HG03571 (cell line): ENCODE measurements around the gene EIF4G3.
"Not testable (repeated sequence)": the region's sequence is repeated elsewhere in the genome, so short reads cannot be mapped to it uniquely, and the experiment has no call there.

Experiments used
- ATAC-seq: cut with Tn5 transposase; IDR thresholded peaks from one replicate; pipeline ENCODE4 v1.9.1; 2021; ENCODE audit not compliant: unreplicated experiment

Gene EIF4G3

GRCh38 chr1:20962576-20963258 is 214.0 kb downstream of the EIF4G3 start:
- no peak for ATAC-seq

- no peak for ATAC-seq
Measured at GRCh38 chr1:20958430-20958829, 218.3 kb downstream of the EIF4G3 start.

- no peak for ATAC-seq
Measured at GRCh38 chr1:20956272-20956671, 220.4 kb downstream of the EIF4G3 start.

- no peak for ATAC-seq
Measured at GRCh38 chr1:20950679-20951078, 226.0 kb downstream of the EIF4G3 start.

GRCh38 chr1:20949871-20950590 is 226.7 kb downstream of the EIF4G3 start:
- no peak for ATAC-seq

GRCh38 chr1:20948101-20948500 is 228.6 kb downstream of the EIF4G3 start:
- ATAC-seq, result no peak

- no peak for ATAC-seq
Measured at GRCh38 chr1:20947409-20947808, 229.3 kb downstream of the EIF4G3 start.

- ATAC-seq, result no peak
Measured at GRCh38 chr1:20936621-20937020, 240.1 kb downstream of the EIF4G3 start.

- ATAC-seq, result no peak
Measured at GRCh38 chr1:20936216-20936615, 240.5 kb downstream of the EIF4G3 start.

- ATAC-seq, result no peak
Measured at GRCh38 chr1:20935717-20936116, 241.0 kb downstream of the EIF4G3 start.

GRCh38 chr1:20932437-20932977 is 244.2 kb downstream of the EIF4G3 start:
- ATAC-seq, result no peak

- ATAC-seq, result no peak
Measured at GRCh38 chr1:20931930-20932436, 244.7 kb downstream of the EIF4G3 start.

GRCh38 chr1:20930427-20930826 is 246.3 kb downstream of the EIF4G3 start:
- ATAC-seq, result no peak

GRCh38 chr1:20928146-20928545 is 248.6 kb downstream of the EIF4G3 start:
- ATAC-seq, result no peak

- no peak for ATAC-seq
Measured at GRCh38 chr1:20921285-20921684, 255.4 kb downstream of the EIF4G3 start.

- ATAC-seq, result no peak
Measured at GRCh38 chr1:20913242-20913641, 263.5 kb downstream of the EIF4G3 start.

- ATAC-seq, result not testable (repeated sequence)
Measured at GRCh38 chr1:20907526-20907925, 269.2 kb downstream of the EIF4G3 start.

GRCh38 chr1:20903437-20903836 is 273.3 kb downstream of the EIF4G3 start:
- ATAC-seq, result no peak

- ATAC-seq, result no peak
Measured at GRCh38 chr1:20900056-20900455, 276.6 kb downstream of the EIF4G3 start.

- no peak for ATAC-seq
Measured at GRCh38 chr1:20899154-20899972, 277.3 kb downstream of the EIF4G3 start.

- no peak for ATAC-seq
Measured at GRCh38 chr1:20896826-20897225, 279.9 kb downstream of the EIF4G3 start.
